Measurements from ENCODE around the gene GPR42. TPM values are rescaled to one million over a fixed set of nuclear protein-coding genes. Genes with fewer than 3 reads are reported as not detected.
A peak's percentile ranks its signal among the peaks of the same experiment; 100 is the strongest.
"Not testable (repeated sequence)": the region's sequence is repeated elsewhere in the genome, so short reads cannot be mapped to it uniquely, and the experiment has no call there.

Gene GPR42
- total RNA-seq, 4 donors from 2014 or later: 0.70 TPM; not detected in 3

- peaks cover 0 to 4% (median 0%) of the 10 kb centered on the region in 4 donors for H3K4me1 ChIP-seq
- no peaks in the 10 kb centered on the region for H3K9me3 ChIP-seq
- TF ChIP-seq POLR2A (IDR thresholded peaks at IDR 0.05): no peak
- TF ChIP-seq, protein P1, sequence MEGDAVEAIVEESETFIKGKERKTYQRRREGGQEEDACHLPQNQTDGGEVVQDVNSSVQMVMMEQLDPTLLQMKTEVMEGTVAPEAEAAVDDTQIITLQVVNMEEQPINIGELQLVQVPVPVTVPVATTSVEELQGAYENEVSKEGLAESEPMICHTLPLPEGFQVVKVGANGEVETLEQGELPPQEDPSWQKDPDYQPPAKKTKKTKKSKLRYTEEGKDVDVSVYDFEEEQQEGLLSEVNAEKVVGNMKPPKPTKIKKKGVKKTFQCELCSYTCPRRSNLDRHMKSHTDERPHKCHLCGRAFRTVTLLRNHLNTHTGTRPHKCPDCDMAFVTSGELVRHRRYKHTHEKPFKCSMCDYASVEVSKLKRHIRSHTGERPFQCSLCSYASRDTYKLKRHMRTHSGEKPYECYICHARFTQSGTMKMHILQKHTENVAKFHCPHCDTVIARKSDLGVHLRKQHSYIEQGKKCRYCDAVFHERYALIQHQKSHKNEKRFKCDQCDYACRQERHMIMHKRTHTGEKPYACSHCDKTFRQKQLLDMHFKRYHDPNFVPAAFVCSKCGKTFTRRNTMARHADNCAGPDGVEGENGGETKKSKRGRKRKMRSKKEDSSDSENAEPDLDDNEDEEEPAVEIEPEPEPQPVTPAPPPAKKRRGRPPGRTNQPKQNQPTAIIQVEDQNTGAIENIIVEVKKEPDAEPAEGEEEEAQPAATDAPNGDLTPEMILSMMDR (IDR thresholded peaks at IDR 0.05): no peak
- peak in 1 of 3 donors; percentile 34 for DNase-seq
- H3K36me3 ChIP-seq: no peaks in the 10 kb centered on the region
- no peaks in the 10 kb centered on the region for H3K27me3 ChIP-seq
- H3K4me3 ChIP-seq: no peak overlapping the region
- no peak overlapping the region for H3K27ac ChIP-seq
Observed at GRCh38 chr19:35355791-35356460, 14.9 kb upstream of the GPR42 start.

- H3K4me1 ChIP-seq: no peaks in the 10 kb centered on the region
- no peak for TF ChIP-seq POLR2A (IDR thresholded peaks at IDR 0.05)
- TF ChIP-seq, protein P1 (IDR thresholded peaks at IDR 0.05): no peak
- H3K27ac ChIP-seq: no peak within 1 kb of the TSS
- DNase-seq: no peak
- no peaks in the 10 kb centered on the region for H3K36me3 ChIP-seq
- no peaks in the 10 kb centered on the region for H3K27me3 ChIP-seq
- H3K4me3 ChIP-seq: no peak within 1 kb of the TSS
- no peaks in the 10 kb centered on the region for H3K9me3 ChIP-seq
Observed at GRCh38 chr19:35357867-35358573, 12.8 kb upstream of the GPR42 start, which contains the start of gene FFAR3. TSS of gene FFAR3 (plus strand) at chr19:35358460. CDS start at chr19:35358891, 431 bp downstream.

DNA sequence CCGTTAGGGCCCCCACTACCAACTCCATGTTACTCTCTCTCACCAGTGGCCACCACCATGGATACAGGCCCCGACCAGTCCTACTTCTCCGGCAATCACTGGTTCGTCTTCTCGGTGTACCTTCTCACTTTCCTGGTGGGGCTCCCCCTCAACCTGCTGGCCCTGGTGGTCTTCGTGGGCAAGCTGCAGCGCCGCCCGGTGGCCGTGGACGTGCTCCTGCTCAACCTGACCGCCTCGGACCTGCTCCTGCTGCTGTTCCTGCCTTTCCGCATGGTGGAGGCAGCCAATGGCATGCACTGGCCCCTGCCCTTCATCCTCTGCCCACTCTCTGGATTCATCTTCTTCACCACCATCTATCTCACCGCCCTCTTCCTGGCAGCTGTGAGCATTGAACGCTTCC is 12.0 kb upstream of the GPR42 start:
- not testable (repeated sequence) for H3K36me3 ChIP-seq, H3K9me3 ChIP-seq, DNase-seq, H3K27me3 ChIP-seq, H3K27ac ChIP-seq, H3K4me3 ChIP-seq, H3K4me1 ChIP-seq

GRCh38 chr19:35359395-35359794 is 11.5 kb upstream of the GPR42 start:
- not testable (repeated sequence) for H3K4me3 ChIP-seq, H3K27me3 ChIP-seq, H3K4me1 ChIP-seq, H3K9me3 ChIP-seq, H3K36me3 ChIP-seq, H3K27ac ChIP-seq, DNase-seq

DNA sequence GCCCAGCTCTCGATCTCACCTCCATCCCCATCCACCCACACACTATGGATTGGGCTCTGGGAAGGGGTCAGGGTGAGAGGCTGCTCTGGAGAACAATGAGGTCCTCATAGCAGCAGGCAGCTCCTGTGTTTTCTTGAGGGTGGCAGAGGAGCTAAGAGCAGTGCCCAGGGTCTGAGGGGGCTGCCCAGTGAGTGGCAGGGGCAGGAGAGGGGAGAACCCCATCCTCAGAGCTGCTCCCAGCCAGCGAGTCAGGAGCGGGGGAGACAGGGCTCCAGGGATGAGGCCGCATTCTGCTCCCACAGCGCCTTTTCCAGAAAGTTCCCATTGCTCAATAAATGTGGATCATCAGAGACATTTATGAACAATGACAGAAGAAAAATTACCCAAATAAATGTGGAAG is 10.8 kb upstream of the GPR42 start:
- not testable (repeated sequence) for H3K27ac ChIP-seq, H3K27me3 ChIP-seq, H3K36me3 ChIP-seq, DNase-seq, H3K9me3 ChIP-seq, H3K4me1 ChIP-seq, H3K4me3 ChIP-seq

DNA sequence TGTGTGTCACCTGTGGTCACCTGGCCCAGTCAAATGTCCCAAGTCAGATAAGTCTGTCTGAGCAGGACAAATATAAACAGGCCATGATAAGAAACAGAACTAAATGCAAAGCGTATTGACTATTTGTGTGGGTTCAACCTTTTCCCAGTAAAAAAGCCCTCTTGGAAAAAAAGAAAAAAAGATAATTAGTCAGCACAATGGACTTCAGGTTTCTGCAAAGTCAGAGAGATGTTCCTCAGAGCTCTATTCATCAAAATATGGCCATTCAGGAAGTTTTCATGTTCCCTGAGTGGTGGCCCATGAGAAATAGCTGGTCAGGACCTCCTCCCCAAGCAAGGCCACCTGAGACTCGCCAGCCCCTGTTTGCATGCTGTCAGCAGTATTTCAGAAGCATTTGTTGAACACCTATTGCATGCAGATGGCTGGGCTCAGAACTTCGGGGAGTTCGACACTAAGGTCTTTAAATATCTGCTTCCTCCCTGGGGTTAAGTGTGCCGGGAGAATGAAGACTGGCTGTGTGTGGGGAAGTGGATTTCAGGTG is 9.9 kb upstream of the GPR42 start:
- no peak for TF ChIP-seq POLR2A (IDR thresholded peaks at IDR 0.05)
- TF ChIP-seq, protein P1 (IDR thresholded peaks at IDR 0.05): no peak
- Histone ChIP-seq H3K36me3 (no peaks in the 10 kb centered on the region), H3K4me1 (no peaks in the 10 kb centered on the region), H3K9me3 (no peaks in the 10 kb centered on the region), H3K4me3 (no peak overlapping the region), H3K27ac (no peak overlapping the region), H3K27me3 (no peaks in the 10 kb centered on the region)
- DNase-seq: no peak

DNA sequence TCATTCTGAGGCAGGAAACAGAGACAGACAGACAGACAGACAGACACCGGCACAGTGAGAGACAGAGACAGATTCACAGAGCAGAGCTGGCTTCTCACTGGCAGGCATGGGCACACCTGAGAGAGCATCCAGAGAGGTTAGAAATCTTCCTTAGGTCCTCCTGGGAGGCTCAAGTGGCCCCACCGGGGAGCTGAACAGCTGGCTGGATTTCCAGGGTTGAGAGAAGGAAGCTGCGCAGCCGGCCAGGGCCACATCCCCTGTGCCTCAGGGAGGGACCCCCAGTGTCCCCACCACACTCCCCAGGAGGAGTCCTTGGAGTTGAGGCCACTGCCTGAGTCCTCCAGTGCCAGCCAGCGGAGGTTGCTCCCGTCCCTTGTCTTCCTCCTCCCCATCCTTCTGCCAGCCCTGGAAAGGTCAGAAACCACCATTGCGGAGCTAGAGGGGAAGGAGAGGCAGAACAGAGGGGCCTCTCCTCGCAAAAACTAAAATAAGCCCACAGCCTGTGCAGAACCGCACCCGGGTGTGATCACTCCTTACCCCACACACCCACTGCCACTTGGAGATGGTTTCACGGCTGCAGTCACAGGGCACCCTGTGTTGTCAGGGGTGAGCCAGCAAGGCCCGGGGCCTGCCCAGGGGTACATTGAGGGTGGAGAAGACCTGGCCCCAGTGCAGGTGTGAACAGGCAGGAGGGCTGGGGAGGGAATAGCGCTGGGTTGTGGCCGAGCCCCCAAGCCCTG is 8.4 kb upstream of the GPR42 start:
- DNase-seq: no peak
- H3K4me3 ChIP-seq: no peak overlapping the region

More for the DNA sequence above, 8.4 kb upstream of the GPR42 start:
- no peaks in the 10 kb centered on the region for H3K9me3 ChIP-seq
- no peak overlapping the region for H3K27ac ChIP-seq
- no peaks in the 10 kb centered on the region for H3K27me3 ChIP-seq
- TF ChIP-seq, protein P1 (IDR thresholded peaks at IDR 0.05): no peak
- no peak for TF ChIP-seq POLR2A (IDR thresholded peaks at IDR 0.05)
- H3K36me3 ChIP-seq: no peaks in the 10 kb centered on the region
- H3K4me1 ChIP-seq: no peaks in the 10 kb centered on the region

Data from Peyer's patch (tissue), 4 donors.